GM19240 (cell line): Measurements from ENCODE around the gene GPN3.
"Not testable (repeated sequence)": the region's sequence is repeated elsewhere in the genome, so short reads cannot be mapped to it uniquely, and the experiment has no call there.

ENCODE experiments used
- DNase-seq: peaks from one replicate; pipeline ENCODE4 v3.0.0; 2011; ENCODE audit warnings: low spot score; ENCODE audit not compliant: insufficient read length

Gene GPN3

GRCh38 chr12:110444455-110444854 lies 23.6 kb downstream of the GPN3 start:
- no peak for DNase-seq

GRCh38 chr12:110436231-110436630 lies 31.8 kb downstream of the GPN3 start:
- DNase-seq = no peak

- DNase-seq = no peak
Observed at GRCh38 chr12:110431957-110432587, 36.0 kb downstream of the GPN3 start.

- not testable (repeated sequence) for DNase-seq
Observed at GRCh38 chr12:110429676-110430075, 38.4 kb downstream of the GPN3 start.

- DNase-seq = no peak
Observed at GRCh38 chr12:110426406-110426805, 41.7 kb downstream of the GPN3 start.

- no peak for DNase-seq
Observed at GRCh38 chr12:110424237-110424636, 43.8 kb downstream of the GPN3 start.

- no peak for DNase-seq
Observed at GRCh38 chr12:110421701-110422100, 46.4 kb downstream of the GPN3 start.

GRCh38 chr12:110421159-110421661 lies 46.8 kb downstream of the GPN3 start:
- DNase-seq = no peak

GRCh38 chr12:110420644-110421043 lies 47.4 kb downstream of the GPN3 start:
- not testable (repeated sequence) for DNase-seq

- DNase-seq = not testable (repeated sequence)
Observed at GRCh38 chr12:110417113-110417512, 50.9 kb downstream of the GPN3 start.

- not testable (repeated sequence) for DNase-seq
Observed at GRCh38 chr12:110410086-110410485, 58.0 kb downstream of the GPN3 start.

- DNase-seq = not testable (repeated sequence)
Observed at GRCh38 chr12:110405126-110405662, 62.9 kb downstream of the GPN3 start.

GRCh38 chr12:110403976-110404682 lies 63.9 kb downstream of the GPN3 start:
- DNase-seq = peak; percentile 81

GRCh38 chr12:110403146-110403975 lies 64.7 kb downstream of the GPN3 start, which contains the start of gene ANAPC7:
TSS of gene ANAPC7 (minus strand) at chr12:110403708. CDS start at chr12:110403627, 81 bp downstream.
- DNase-seq = peak; percentile 62
